ENCODE results near the gene HIVEP3.

Gene HIVEP3

GRCh38 chr1:41638086-41639024 lies 280.4 kb downstream of the HIVEP3 start (continued):
- TF ChIP-seq ZNF202 (tag by site-specific recombination; IDR thresholded peaks at IDR 0.05; ENCODE audit: borderline replicate concordance) (no peak), ZNF138 (tag by site-specific recombination; IDR thresholded peaks at IDR 0.05; ENCODE audit: borderline replicate concordance) (no peak), ZNF660 (tag by site-specific recombination; IDR thresholded peaks at IDR 0.05) (no peak)
- TF ChIP-seq, protein P1, sequence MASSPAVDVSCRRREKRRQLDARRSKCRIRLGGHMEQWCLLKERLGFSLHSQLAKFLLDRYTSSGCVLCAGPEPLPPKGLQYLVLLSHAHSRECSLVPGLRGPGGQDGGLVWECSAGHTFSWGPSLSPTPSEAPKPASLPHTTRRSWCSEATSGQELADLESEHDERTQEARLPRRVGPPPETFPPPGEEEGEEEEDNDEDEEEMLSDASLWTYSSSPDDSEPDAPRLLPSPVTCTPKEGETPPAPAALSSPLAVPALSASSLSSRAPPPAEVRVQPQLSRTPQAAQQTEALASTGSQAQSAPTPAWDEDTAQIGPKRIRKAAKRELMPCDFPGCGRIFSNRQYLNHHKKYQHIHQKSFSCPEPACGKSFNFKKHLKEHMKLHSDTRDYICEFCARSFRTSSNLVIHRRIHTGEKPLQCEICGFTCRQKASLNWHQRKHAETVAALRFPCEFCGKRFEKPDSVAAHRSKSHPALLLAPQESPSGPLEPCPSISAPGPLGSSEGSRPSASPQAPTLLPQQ (tag by site-specific recombination; IDR thresholded peaks at IDR 0.05), result no peak

DNA sequence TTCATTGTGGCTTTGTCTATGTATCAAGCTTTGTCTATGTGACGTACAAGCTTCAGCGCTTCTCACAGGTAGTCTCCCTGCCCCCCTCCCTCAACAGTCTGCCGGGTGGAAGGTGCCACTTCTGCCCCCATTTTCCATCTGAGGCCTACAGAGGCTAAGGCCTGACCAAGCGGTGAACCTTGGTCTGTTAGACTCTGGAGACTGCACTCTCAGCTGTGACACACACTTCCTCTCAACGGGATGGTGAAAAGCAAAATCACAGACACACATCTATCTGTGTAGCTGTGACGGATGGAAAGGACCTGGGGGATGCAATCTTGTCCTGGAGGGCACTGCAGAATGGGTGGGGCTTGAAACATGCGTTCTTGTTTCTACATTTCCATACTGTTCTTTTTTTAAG lies 281.4 kb downstream of the HIVEP3 start:
- POLR2A ChIA-PET, result no interaction called here
- no peaks in the 10 kb centered on the region for H3K9me3 ChIP-seq (ENCODE audit: control insufficient read depth, insufficient read depth, low read depth, low read length)
- H3K4me3 ChIP-seq (ENCODE audit: low read depth, low read length), result no peak overlapping the region
- no peak overlapping the region for H3K27ac ChIP-seq (ENCODE audit: extremely low read depth, low read depth, low read length)
- TF ChIP-seq ZNF560 (tag by site-specific recombination; IDR thresholded peaks at IDR 0.05; ENCODE audit: borderline replicate concordance), result no peak
- TF ChIP-seq ZNF26 (tag by site-specific recombination; IDR thresholded peaks at IDR 0.05), result no peak
- no peaks in the 10 kb centered on the region for H3K4me1 ChIP-seq (ENCODE audit: control insufficient read depth, insufficient read depth, low read length)
- CTCF ChIA-PET, result interaction anchor here (0.7 kb wide), 1 partner anchor 537 kb away, joined by 3 read pairs; no protein-coding TSS in a partner anchor
- no peaks in the 10 kb centered on the region for H3K36me3 ChIP-seq (ENCODE audit: control insufficient read depth in 2 of 2, insufficient read depth in 1 of 2, low read length in 2 of 2)

DNA sequence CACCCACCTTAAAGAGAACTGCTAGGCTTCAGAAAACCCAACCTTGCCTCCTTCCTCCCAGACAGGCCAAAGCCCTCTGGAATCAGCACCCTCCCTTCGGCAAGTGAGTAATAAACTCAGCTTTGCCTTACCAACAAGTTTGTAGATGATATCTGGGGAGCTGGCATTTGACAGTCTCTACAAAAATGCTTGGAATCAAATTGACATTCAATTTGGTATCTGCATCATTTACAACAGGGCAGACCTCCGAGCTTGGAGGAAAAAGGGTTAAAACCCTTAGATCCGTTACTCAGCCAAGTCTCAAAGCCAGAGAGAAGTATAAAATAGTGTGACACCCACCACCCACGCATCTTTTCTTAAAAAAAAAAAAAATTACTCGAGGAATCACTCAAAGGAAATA lies 285.0 kb downstream of the HIVEP3 start:
- H3K9me3 ChIP-seq (ENCODE audit: control insufficient read depth, insufficient read depth, low read depth, low read length), result no peaks in the 10 kb centered on the region
- CTCF ChIA-PET, result interaction anchor here (0.7 kb wide), 1 partner anchor 261 kb away, joined by 4 read pairs; no protein-coding TSS in a partner anchor
- H3K27ac ChIP-seq (ENCODE audit: extremely low read depth, low read depth, low read length), result no peak overlapping the region
- TF ChIP-seq ZNF26 (tag by site-specific recombination; IDR thresholded peaks at IDR 0.05), result no peak
- no peak for TF ChIP-seq ZNF610 (tag by site-specific recombination; IDR thresholded peaks at IDR 0.05; ENCODE audit: borderline replicate concordance)
- TF ChIP-seq ZFP37 (tag by site-specific recombination; IDR thresholded peaks at IDR 0.05), result no peak
- no peak overlapping the region for H3K4me3 ChIP-seq (ENCODE audit: low read depth, low read length)
- no peaks in the 10 kb centered on the region for H3K36me3 ChIP-seq (ENCODE audit: control insufficient read depth in 2 of 2, insufficient read depth in 1 of 2, low read length in 2 of 2)
- no peaks in the 10 kb centered on the region for H3K4me1 ChIP-seq (ENCODE audit: control insufficient read depth, insufficient read depth, low read length)
- POLR2A ChIA-PET, result no interaction called here

- no peaks in the 10 kb centered on the region for H3K9me3 ChIP-seq (ENCODE audit: control insufficient read depth, insufficient read depth, low read depth, low read length)
- CTCF ChIA-PET, result no interaction called here
- POLR2A ChIA-PET, result no interaction called here
- TF ChIP-seq KLF1 (tag by site-specific recombination; IDR thresholded peaks at IDR 0.05), result no peak
- no peak for TF ChIP-seq ZNF639 (tag by site-specific recombination; IDR thresholded peaks at IDR 0.05)
- TF ChIP-seq PBX3 (CRISPR knock-in tag; IDR thresholded peaks at IDR 0.05), result no peak
- no peak for TF ChIP-seq ZNF354C (tag by site-specific recombination; IDR thresholded peaks at IDR 0.05; ENCODE audit: borderline replicate concordance, low read depth)
- no peak for TF ChIP-seq ZNF561 (tag by site-specific recombination; IDR thresholded peaks at IDR 0.05; ENCODE audit: borderline replicate concordance)
- TF ChIP-seq ZSCAN5A (tag by site-specific recombination; IDR thresholded peaks at IDR 0.05), result no peak
- TF ChIP-seq ZNF670 (tag by site-specific recombination; IDR thresholded peaks at IDR 0.05; ENCODE audit: low read depth), result no peak
- no peak for TF ChIP-seq ZNF837 (tag by site-specific recombination; IDR thresholded peaks at IDR 0.05)
- H3K27ac ChIP-seq (ENCODE audit: extremely low read depth, low read depth, low read length), result no peak overlapping the region
- no peaks in the 10 kb centered on the region for H3K4me1 ChIP-seq (ENCODE audit: control insufficient read depth, insufficient read depth, low read length)
- no peak overlapping the region for H3K4me3 ChIP-seq (ENCODE audit: low read depth, low read length)
- H3K36me3 ChIP-seq (ENCODE audit: control insufficient read depth in 2 of 2, insufficient read depth in 1 of 2, low read length in 2 of 2), result no peaks in the 10 kb centered on the region
Measured at GRCh38 chr1:41632781-41633575, 285.7 kb downstream of the HIVEP3 start.

All from HEK293 (cell line).